Measurements from ENCODE around the gene PLEKHF1. TPM values are rescaled to one million over a fixed set of nuclear protein-coding genes. Genes with fewer than 3 reads are reported as not detected.
A peak's percentile ranks its signal among the peaks of the same experiment; 100 is the strongest.

Gene PLEKHF1
- total RNA-seq, 1 experiment from 2014 or later, result 37.5 TPM

- H3K27me3 ChIP-seq, result no peaks in the 10 kb centered on the region
- DNase-seq, result no peak
- no peak overlapping the region for H3K4me3 ChIP-seq
- H3K9me3 ChIP-seq, result no peaks in the 10 kb centered on the region
- H3K36me3 ChIP-seq, result no peaks in the 10 kb centered on the region
These were observed 35.3 kb upstream of the PLEKHF1 start for GRCh38 chr19:29629836-29630534.

- Histone ChIP-seq H3K4me3 (no peak overlapping the region), H3K9me3 (no peaks in the 10 kb centered on the region), H3K36me3 (no peaks in the 10 kb centered on the region), H3K27me3 (no peaks in the 10 kb centered on the region)
- DNase-seq, result no peak
These were observed 34.6 kb upstream of the PLEKHF1 start for GRCh38 chr19:29630655-29631054.

- Histone ChIP-seq H3K27me3 (no peaks in the 10 kb centered on the region), H3K36me3 (no peaks in the 10 kb centered on the region), H3K4me3 (no peak overlapping the region), H3K9me3 (no peaks in the 10 kb centered on the region)
- no peak for DNase-seq
These were observed 33.8 kb upstream of the PLEKHF1 start for GRCh38 chr19:29631450-29631849.

- Histone ChIP-seq H3K27me3 (no peaks in the 10 kb centered on the region), H3K9me3 (no peaks in the 10 kb centered on the region), H3K36me3 (no peaks in the 10 kb centered on the region), H3K4me3 (no peak overlapping the region)
- no peak for DNase-seq
These were observed 31.3 kb upstream of the PLEKHF1 start for GRCh38 chr19:29634002-29634401.

GRCh38 chr19:29634423-29635130 lies 30.7 kb upstream of the PLEKHF1 start:
- H3K4me3 ChIP-seq, result no peak overlapping the region
- no peak for DNase-seq
- H3K9me3 ChIP-seq, result no peaks in the 10 kb centered on the region
- H3K36me3 ChIP-seq, result no peaks in the 10 kb centered on the region
- no peaks in the 10 kb centered on the region for H3K27me3 ChIP-seq

- no peaks in the 10 kb centered on the region for H3K27me3 ChIP-seq
- H3K9me3 ChIP-seq, result no peaks in the 10 kb centered on the region
- no peak overlapping the region for H3K4me3 ChIP-seq
- H3K36me3 ChIP-seq, result no peaks in the 10 kb centered on the region
- no peak for DNase-seq
These were observed 29.3 kb upstream of the PLEKHF1 start for GRCh38 chr19:29635963-29636362.

- Histone ChIP-seq H3K36me3 (no peaks in the 10 kb centered on the region), H3K4me3 (no peak overlapping the region), H3K27me3 (no peaks in the 10 kb centered on the region), H3K9me3 (no peaks in the 10 kb centered on the region)
- no peak for DNase-seq
These were observed 28.5 kb upstream of the PLEKHF1 start for GRCh38 chr19:29636553-29637360.

GRCh38 chr19:29639086-29639485 lies 26.2 kb upstream of the PLEKHF1 start:
- no peaks in the 10 kb centered on the region for H3K9me3 ChIP-seq
- no peaks in the 10 kb centered on the region for H3K36me3 ChIP-seq
- no peaks in the 10 kb centered on the region for H3K27me3 ChIP-seq
- DNase-seq, result no peak
- no peak overlapping the region for H3K4me3 ChIP-seq

- DNase-seq, result no peak
- Histone ChIP-seq H3K36me3 (no peaks in the 10 kb centered on the region), H3K9me3 (no peaks in the 10 kb centered on the region), H3K27me3 (no peaks in the 10 kb centered on the region), H3K4me3 (no peak overlapping the region)
These were observed 25.0 kb upstream of the PLEKHF1 start for GRCh38 chr19:29640231-29640630.

GRCh38 chr19:29641597-29641996 lies 23.7 kb upstream of the PLEKHF1 start:
- H3K36me3 ChIP-seq, result no peaks in the 10 kb centered on the region
- H3K9me3 ChIP-seq, result no peaks in the 10 kb centered on the region
- H3K4me3 ChIP-seq, result no peak overlapping the region
- no peak for DNase-seq
- H3K27me3 ChIP-seq, result no peaks in the 10 kb centered on the region

GRCh38 chr19:29643361-29643935 lies 21.8 kb upstream of the PLEKHF1 start:
- no peaks in the 10 kb centered on the region for H3K27me3 ChIP-seq
- H3K4me3 ChIP-seq, result no peak overlapping the region
- H3K9me3 ChIP-seq, result no peaks in the 10 kb centered on the region
- DNase-seq, result no peak
- no peaks in the 10 kb centered on the region for H3K36me3 ChIP-seq

- Histone ChIP-seq H3K9me3 (no peaks in the 10 kb centered on the region), H3K4me3 (no peak overlapping the region), H3K36me3 (no peaks in the 10 kb centered on the region), H3K27me3 (no peaks in the 10 kb centered on the region)
- DNase-seq, result no peak
These were observed 21.1 kb upstream of the PLEKHF1 start for GRCh38 chr19:29644210-29644609.

- no peak for DNase-seq
- Histone ChIP-seq H3K27me3 (no peaks in the 10 kb centered on the region), H3K36me3 (no peaks in the 10 kb centered on the region), H3K4me3 (no peak overlapping the region), H3K9me3 (no peaks in the 10 kb centered on the region)
These were observed 19.8 kb upstream of the PLEKHF1 start for GRCh38 chr19:29645491-29645867.

- Histone ChIP-seq H3K4me3 (no peak overlapping the region), H3K36me3 (no peaks in the 10 kb centered on the region), H3K27me3 (no peaks in the 10 kb centered on the region), H3K9me3 (no peaks in the 10 kb centered on the region)
- DNase-seq, result peak; percentile 64
These were observed 19.4 kb upstream of the PLEKHF1 start for GRCh38 chr19:29645911-29646310.

- Histone ChIP-seq H3K9me3 (0 out of 2 replicates have a peak, but pooled peaks cover 4% of the 10 kb centered on the region), H3K27me3 (peaks cover 4% of the 10 kb centered on the region; the same call in 1 of the 2 replicates), H3K4me3 (no peak overlapping the region), H3K36me3 (no peaks in the 10 kb centered on the region)
- DNase-seq, result no peak
These were observed 14.4 kb upstream of the PLEKHF1 start for GRCh38 chr19:29650772-29651387.

- H3K9me3 ChIP-seq, result 0 out of 2 replicates have a peak, but pooled peaks cover 4% of the 10 kb centered on the region
These were observed 13.5 kb upstream of the PLEKHF1 start for GRCh38 chr19:29651622-29652394.

More at GRCh38 chr19:29651622-29652394, 13.5 kb upstream of the PLEKHF1 start:
- peaks cover 4% of the 10 kb centered on the region; the same call in 1 of the 2 replicates for H3K27me3 ChIP-seq
- no peak overlapping the region for H3K4me3 ChIP-seq
- H3K36me3 ChIP-seq, result no peaks in the 10 kb centered on the region
- no peak for DNase-seq

Measured in MG63 (cell line).